Transverse colon (tissue), 3 donors: ENCODE measurements around the gene POLR3A.

Experiments used
- CTCF ChIP-seq, 5 experiments: fragments of 200-600 bp in 3 of 5; fragments of 450-650 bp in 2 of 5; sonication (generic) in 3 of 5; IDR thresholded peaks; 1 replicate in 2 of 5; 2 replicates in 3 of 5; pipeline ENCODE4 v1.5.1; 2016 to 2017; ENCODE audit warnings: antibody characterized with exemption in 5 of 5, inconsistent platforms in 3 of 5, mild to moderate bottlenecking in 2 of 5, moderate library complexity in 1 of 5
- EP300 ChIP-seq: sonication (generic); formaldehyde crosslinking; IDR thresholded peaks from one replicate; pipeline ENCODE4 v1.6.1; 2017; ENCODE audit warnings: antibody characterized with exemption, low read depth

- TF ChIP-seq CTCF (IDR thresholded peaks at IDR 0.05) (no peak), EP300 (no peak)
These were observed 12.1 kb upstream of the POLR3A start for GRCh38 chr10:78041170-78042057.
